Inflammatory macrophage treated with lipopolysaccharide for 4 hours (primary cell): ENCODE measurements around the gene MAU2.
A peak's percentile ranks its signal among the peaks of the same experiment; 100 is the strongest.
"Not testable (repeated sequence)": the region's sequence is repeated elsewhere in the genome, so short reads cannot be mapped to it uniquely, and the experiment has no call there.

ENCODE experiments used
- DNase-seq: peaks from one replicate; pipeline ENCODE4 v3.0.0-alpha.2; 2020

MAU2 gene

GRCh38 chr19:19348266-19348665 lies 27.6 kb downstream of the MAU2 start:
- no peak for DNase-seq

GRCh38 chr19:19349365-19349764 lies 28.7 kb downstream of the MAU2 start:
- DNase-seq = no peak

GRCh38 chr19:19350756-19351155 lies 30.1 kb downstream of the MAU2 start:
- DNase-seq = not testable (repeated sequence)

GRCh38 chr19:19352823-19353222 lies 32.2 kb downstream of the MAU2 start:
- no peak for DNase-seq

DNA sequence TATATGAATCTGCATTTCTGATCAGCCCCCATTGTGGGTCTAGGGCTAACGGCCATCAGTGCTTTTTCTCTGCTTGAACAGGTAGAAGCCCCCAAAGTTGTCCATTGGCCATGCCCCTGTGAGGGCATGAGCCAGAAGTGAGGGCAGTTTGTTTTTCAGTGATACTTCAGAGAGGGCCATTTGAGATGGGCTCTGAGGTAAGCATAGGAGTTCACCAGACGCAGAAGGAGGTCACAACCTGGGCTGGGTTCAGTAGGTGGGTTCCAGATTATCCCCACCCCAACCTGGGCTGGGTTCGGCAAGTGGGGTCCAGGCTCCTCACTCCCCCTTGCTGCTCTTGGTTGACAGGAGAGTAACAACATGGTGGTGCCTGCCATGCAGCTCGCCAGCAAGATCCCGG lies 33.4 kb downstream of the MAU2 start:
- no peak for DNase-seq

DNA sequence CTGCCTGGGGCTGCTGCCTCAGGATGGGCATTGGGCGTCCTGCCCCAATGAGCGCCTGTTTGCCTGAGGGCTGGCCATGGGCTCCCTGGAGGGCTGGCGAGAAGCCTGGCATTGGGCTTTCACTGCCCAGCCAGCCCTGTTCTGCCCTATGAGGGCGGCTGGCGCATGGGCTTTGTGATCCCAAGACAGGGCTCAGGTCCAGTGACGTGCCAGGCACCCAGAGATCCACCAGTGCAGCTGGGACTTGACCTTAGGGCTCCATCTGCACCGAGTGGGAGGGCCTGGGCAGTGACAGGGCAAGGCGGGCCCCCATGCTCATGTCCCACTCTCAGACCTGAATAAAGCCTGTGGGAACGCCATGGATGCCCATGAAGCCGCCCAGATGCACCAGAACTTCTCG lies 34.3 kb downstream of the MAU2 start:
- DNase-seq = no peak

DNA sequence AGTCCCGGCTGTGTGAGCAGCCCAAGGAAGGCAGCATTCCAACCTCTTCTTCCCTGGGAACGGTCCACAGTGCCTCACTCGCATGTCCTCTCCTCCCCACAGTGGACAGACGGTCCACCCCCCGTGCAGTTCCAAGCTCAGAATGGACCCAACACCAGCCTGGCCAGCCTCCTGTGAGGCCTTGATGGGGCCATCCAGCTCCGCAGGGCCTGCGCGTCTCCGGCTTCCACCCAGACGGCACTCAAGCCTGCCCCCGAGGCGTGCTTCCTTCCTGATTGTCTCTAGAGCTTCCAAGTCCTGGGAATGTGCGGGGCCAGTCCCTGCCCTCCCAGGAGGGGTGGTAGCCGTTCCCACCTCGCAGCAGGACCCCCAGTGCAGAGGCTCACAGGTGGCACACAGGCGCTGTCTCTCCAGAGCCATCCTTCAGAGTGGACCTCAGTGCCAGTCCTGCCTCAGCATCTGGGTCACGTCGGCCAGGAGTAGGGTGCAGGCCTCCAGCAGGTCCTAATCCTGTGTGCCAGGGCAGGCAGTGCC lies 35.0 kb downstream of the MAU2 start:
- DNase-seq = no peak

- DNase-seq = no peak
Measured at GRCh38 chr19:19356500-19356899, 35.9 kb downstream of the MAU2 start.

- no peak for DNase-seq
Measured at GRCh38 chr19:19356901-19357566, 36.4 kb downstream of the MAU2 start.

DNA sequence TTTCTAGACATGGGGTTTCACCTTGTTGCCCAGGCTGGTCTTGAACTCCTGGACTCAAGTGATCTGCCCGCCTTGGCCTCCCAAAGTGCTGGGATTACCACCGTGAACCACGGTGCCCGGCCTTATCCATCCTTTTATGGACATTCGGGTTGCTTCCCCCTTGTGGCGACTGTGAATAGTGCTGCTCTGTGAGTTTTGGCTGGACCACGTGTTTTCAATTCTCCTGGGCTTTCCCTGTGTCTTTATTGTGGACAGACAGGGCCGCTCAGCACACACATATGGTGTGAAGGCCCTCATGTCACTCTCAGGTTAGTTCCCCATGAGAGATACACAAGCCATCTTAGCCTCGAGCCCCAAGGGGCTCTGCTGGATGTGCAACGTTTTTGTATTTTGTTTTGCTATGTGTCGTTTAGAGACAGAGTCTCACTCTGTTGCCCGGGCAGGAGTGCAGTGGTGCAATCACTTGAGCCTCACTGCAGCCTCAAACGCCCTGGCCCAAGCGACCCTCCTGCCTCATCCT lies 40.5 kb downstream of the MAU2 start:
- DNase-seq = peak; percentile 81

GRCh38 chr19:19362075-19362474 lies 41.4 kb downstream of the MAU2 start:
- DNase-seq = no peak

DNA sequence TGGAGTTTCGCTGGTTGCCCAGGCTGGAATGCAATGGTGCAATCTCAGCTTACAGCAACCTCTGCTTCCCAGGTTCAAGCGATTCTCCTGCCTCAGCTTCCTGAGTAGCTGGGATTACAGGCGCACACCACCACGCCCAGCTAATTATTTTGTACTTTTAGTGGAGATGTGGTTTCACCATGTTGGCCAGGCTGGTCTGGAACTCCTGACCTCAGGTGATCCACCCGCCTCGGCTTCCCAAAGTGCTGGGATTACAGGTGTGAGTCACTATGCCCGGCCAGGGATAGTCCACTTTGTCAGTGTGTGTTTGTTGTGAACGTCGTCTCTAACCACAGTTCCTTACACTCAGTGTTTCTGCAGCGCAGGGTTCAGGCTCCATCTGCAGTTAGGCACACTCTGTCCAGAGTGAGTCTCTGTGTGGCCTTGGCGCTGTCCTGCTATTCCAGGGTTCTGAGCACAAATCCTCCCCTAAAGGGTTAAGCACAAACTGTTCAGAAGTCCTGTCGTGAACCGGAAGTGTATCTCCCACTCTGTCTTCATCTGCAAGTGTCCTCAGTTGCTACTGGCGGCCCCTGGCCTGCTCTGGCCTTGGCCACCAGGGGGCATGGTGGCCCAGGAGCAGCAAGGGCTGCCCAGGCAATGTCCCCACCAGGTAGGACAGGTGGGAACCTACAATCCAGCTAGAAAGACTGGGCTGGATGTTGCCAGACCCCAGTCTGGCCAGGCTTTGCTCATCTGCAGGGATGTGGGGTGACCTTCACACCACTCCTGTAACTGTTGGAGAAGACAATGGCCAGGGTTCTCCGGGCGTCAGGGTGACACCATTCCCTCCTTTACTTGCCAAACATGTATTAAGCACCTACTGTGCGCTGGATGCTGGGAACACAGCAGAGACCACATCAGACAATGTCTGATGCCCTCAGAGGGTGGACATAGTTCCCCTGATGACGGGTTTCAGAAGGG lies 46.1 kb downstream of the MAU2 start:
- DNase-seq = peak; percentile 81

DNA sequence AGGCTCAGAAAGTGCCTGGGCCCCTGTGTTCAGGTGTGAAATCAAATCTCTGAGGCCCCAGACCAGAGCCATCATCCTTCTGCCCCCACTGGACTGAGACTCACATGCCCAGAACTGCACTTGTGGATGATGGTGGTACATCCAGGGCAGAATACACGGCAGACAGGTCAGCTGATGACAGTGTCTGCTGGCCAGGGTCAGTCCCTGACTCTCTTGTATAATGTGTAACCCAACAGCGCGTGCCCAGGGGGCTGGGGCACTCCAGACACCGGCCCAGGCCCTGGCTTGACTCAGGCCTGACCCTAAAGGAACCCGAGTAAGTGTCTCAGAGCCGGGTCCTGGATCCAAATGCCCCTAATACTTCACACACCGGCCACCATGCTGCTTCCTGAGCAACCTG lies 47.5 kb downstream of the MAU2 start:
- no peak for DNase-seq

- no peak for DNase-seq
Measured at GRCh38 chr19:19371059-19371458, 50.4 kb downstream of the MAU2 start.

DNA sequence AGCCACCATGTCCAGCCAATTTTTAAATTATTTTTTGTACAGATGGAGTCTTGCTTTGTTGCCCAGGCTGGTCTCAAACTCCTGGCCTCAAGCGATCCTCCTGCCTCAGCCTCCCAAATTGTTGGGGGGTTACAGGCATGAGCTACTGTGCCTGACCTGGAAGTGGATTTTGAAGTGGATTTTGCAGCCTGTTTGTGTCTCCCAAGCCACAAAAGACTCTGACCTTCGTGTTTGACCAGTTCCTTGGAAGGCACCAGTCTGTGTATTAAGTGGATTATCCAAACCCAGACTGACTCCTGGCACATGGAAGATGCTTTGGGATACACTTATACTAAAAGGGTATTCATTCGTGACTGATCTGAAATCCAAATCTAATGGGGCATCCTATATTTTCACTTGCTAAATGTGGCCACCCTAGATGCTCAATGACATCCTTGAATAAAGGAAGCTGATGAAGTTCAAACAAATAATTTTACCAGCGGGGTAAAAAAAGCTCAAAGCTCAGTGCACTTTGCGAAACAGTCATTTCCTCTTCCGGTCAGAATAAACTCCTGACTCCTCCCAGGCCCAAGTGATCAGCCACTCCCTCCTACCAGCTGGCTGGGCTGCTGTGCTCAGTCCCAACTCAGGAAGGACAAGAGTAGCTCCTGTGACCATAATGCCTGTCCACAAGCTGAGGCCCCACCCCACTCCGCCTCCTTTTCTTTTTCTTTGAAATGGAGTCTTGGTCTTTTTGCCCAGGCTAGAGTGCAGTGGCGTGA lies 52.2 kb downstream of the MAU2 start:
- DNase-seq = peak; percentile 90

GRCh38 chr19:19379527-19379926 lies 58.9 kb downstream of the MAU2 start:
- no peak for DNase-seq

DNA sequence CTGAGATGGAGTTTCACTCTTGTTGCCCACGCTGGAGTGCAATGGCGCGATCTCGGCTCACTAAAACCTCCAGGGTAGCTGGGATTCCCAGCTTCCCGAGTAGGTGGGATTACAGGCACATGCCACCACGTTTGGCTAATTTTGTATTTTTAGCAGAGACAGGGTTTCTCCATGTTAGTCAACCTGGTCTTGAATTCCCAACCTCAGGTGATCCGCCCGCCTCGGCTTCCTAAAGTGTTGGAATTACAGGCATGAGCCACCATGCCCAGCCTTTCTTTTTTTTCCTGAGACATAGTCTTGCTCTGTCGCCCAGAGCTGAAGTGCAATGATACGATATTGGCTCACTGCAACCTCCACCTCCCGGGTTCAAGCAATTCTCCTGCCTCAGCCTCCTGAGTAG lies 59.7 kb downstream of the MAU2 start:
- DNase-seq = not testable (repeated sequence)

DNA sequence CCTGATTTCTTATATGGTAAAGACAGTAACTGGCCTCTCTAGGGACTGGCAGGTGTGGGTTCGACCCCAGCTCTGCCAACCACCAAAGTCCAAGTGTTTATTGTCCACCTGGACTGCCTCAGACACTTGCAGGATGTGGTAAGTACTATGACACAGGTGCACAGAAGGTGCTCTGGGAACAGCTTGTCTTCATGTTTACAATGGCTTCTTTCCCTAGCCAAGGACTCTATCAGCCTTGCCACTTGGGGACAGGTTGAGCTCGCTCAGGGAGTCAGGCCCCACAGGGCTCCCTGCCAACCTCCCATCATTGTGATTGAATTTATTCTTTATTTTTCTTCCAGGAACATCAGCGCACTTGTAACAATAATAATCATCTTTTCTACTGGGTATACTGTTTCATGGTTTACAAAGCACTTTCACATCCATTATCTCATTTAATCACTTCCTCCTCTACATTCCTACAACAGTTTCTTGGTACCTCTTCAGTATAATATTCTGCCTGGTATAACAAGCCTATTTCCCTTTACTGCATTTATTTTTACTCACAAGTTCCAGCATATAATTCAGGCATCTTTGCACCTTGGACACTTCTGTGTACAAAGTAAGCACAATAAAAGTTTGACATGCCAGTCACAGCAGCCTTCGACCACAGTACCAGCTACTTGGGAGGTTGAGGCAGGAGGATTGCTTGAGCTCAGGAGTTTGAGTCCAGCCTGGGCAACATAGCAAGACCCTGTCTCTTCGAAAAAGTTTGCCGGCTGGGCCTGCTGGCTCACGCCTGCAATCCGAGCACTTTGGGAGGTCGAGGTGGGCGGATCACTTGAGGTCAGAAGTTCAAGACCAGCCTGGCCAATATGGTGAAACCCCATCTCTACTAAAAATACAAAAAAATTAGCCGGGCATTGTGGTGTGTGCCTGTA lies 60.6 kb downstream of the MAU2 start:
- peak; percentile 42 for DNase-seq

- no peak for DNase-seq
Measured at GRCh38 chr19:19382118-19382517, 61.5 kb downstream of the MAU2 start.

- DNase-seq = no peak
Measured at GRCh38 chr19:19384486-19384885, 63.9 kb downstream of the MAU2 start.

- DNase-seq = peak; percentile 100
Measured at GRCh38 chr19:19385131-19385895, 64.7 kb downstream of the MAU2 start.
